ENCODE results near the gene CTCF.

DNA sequence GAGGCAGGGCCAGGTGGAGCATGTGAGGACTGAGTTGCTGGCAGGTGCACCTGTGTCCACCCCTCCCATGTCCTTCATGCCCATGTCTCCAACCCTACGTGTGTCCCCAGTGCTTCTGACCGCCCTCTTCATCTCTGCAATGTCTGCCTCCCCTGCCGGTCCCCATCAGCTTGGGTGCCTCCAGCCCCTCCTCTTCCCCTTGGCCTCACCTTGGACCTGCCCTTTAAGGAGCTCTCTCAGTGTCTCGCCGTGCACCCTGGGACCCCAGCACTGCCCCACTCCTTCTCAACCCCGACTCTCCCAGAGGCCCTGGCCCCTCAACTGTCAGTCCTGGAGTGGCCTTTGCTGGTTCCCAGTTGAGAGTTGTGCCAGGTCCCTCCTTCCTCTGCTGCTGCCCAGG is 18.7 kb upstream of the CTCF start:
- TF ChIP-seq, protein P1, sequence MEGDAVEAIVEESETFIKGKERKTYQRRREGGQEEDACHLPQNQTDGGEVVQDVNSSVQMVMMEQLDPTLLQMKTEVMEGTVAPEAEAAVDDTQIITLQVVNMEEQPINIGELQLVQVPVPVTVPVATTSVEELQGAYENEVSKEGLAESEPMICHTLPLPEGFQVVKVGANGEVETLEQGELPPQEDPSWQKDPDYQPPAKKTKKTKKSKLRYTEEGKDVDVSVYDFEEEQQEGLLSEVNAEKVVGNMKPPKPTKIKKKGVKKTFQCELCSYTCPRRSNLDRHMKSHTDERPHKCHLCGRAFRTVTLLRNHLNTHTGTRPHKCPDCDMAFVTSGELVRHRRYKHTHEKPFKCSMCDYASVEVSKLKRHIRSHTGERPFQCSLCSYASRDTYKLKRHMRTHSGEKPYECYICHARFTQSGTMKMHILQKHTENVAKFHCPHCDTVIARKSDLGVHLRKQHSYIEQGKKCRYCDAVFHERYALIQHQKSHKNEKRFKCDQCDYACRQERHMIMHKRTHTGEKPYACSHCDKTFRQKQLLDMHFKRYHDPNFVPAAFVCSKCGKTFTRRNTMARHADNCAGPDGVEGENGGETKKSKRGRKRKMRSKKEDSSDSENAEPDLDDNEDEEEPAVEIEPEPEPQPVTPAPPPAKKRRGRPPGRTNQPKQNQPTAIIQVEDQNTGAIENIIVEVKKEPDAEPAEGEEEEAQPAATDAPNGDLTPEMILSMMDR (IDR thresholded peaks at IDR 0.05) = no peak
- TF ChIP-seq POLR2A (IDR thresholded peaks at IDR 0.05) (no peak), EP300 (IDR thresholded peaks at IDR 0.05) (no peak)

All from suprapubic skin (tissue), 3 donors.